GM21825 (cell line): ENCODE measurements around the gene GRAMD1B.
"Not testable (repeated sequence)": the region's sequence is repeated elsewhere in the genome, so short reads cannot be mapped to it uniquely, and the experiment has no call there.

Experiments used
- ATAC-seq: cut with Tn5 transposase; IDR thresholded peaks from one replicate; pipeline ENCODE4 v1.9.1; 2021; ENCODE audit warnings: mild to moderate bottlenecking, moderate library complexity; ENCODE audit not compliant: unreplicated experiment

Gene GRAMD1B

DNA sequence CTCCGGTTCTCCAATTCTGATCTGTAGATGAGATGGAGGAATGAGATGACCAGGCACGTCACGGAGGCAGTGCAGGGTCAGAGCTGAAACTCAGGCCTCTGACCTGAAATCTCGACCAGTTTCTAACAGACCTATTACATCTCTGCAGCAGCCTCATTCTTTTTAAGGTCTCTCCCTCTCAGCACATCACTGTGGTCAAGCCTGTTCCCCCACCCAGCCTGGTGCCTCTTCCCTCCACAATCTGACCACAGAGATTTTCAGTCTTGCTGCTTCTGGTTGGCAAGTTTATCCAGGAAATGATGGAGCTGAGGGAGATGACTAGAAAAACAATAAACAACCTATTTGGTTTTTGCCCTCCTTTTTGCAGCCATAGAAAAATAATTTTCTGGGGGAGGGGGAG, 9.5 kb downstream of the GRAMD1B start:
- no peak for ATAC-seq

DNA sequence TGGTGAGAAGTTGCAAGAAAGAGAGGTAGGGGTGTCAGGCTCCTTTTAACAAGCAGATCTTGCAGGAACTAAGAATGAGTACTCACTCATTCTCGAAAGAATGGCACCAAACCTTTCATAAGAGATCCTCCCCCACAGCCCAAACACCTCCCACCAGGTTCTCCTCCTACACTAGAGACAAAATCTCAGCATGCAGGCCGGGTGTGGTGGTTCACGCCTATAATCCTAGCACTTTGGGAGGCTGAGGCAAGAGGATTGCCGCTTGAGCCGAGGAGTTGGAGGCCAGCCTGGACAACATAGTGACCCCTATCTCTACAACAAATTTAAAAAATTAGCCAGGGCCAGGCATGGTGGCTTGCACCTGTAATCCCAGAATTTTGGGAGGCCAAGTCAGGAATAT, 11.1 kb downstream of the GRAMD1B start:
- no peak for ATAC-seq

DNA sequence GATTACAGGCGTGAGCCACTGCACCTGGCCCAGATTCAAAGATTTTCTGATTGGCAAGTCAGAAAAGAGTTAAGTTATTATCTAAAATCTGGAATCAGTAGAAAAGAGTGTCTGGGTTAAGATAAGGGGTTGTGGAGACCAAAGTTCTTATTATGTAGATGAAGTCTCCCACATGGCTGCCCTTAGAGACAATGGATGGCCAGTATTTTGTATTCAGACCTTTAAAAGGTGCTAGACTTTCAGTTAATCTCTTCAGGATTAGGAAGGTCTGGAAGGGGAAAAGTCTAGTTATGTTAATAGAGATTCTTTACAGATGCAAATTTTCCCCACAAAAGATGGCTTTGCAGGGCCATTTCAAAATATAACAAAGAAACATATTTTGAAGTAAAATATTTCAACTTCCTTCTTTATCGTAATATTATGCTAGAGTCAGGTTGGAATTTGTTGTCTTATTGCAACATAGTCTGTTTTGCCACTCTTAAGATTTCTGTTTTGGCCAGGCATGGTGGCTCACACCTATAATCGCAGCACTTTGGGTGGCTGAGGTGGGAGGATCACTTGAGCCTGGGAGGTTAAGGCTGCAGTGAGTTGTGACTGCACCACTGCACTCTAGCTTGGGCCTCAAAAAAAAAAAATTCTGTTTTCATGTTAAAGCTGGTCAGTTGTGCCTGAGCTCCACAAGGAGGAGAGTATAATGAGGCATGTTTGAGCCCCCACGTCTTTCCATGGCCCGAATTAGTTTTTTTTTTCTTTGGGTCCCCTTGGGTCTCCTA, 14.0 kb downstream of the GRAMD1B start:
- no peak for ATAC-seq

DNA sequence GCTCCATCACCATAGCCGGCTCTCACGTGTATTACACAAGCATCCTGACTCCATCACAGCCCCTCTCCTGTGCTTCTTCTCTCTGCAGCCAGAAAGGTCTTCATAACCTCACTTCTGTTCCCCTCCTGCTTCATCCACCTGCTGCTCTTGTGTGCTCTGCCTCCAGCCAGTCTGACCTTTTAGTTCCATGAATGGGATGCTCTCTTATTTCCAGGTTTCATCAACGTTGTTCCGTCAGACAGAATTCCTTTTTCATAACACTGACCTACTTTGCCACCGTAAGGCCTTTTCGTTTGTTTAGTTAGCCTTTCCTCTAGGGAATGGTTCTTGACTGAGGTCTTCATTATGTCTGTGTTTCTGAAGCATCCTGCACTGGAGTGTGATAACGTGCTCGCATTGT, 18.8 kb downstream of the GRAMD1B start:
- no peak for ATAC-seq

DNA sequence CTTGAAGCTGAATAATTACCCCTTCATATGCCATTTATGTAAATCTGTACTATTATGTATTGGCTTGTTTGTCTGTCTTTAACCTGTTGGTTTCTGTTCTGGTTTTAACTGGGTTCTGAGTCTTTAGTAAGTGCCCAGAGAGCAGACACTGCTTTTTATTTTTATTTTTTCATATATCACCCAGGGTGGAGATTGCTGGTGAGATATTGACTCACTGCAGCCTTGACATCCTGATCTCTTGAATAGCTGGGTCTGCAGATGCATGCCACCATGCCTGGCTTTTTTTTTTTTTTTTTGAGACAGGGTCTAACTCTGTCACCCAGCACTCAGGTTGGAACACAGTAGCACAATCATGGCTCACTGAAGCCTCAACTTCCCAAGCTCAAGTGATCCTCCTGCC, 19.4 kb downstream of the GRAMD1B start:
- no peak for ATAC-seq

DNA sequence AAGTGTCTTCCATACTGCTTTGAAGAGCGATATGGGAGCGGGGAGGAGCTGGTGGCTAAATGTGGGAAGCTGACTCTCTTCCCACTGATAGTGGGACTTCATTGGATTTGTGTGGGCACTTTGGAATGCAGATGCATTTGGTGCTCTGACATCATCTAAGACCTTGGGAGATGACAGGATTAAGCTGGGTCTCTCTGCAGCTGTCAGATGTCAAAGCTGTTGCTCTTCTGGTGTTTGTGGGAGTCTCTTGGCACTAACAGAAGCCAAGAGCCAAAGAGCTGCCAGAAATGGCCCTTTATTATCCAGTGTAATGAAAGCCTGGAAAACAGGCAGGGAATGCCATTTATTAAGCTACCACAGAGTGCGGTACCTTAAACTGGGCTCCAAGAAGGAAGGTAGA, 20.6 kb downstream of the GRAMD1B start:
- no peak for ATAC-seq

GRCh38 chr11:123451183-123451781, 21.2 kb downstream of the GRAMD1B start:
- no peak for ATAC-seq

DNA sequence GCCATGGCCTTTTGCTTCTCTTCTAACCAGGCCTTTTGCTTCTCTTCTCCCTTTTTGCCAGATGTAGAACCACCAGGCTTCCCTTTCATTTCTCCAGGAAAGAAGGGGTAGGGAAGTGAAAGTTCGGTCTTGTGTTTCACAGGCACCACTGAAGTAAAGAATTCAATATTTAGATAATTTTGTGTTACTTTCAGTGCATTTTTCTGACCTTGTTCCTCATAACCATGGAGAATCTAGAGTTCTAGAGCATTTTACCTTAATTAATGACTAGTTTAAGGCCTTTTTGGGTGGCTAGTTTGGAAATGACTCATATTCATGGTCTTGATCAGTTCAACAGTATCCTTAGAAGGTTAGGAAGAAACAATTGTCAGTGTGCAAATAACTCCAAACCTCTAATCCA, 22.7 kb downstream of the GRAMD1B start:
- no peak for ATAC-seq

GRCh38 chr11:123454060-123454651, 24.1 kb downstream of the GRAMD1B start:
- ATAC-seq: no peak

GRCh38 chr11:123454796-123455195, 24.7 kb downstream of the GRAMD1B start:
- ATAC-seq: no peak

GRCh38 chr11:123456448-123456847, 26.4 kb downstream of the GRAMD1B start:
- ATAC-seq: not testable (repeated sequence)

DNA sequence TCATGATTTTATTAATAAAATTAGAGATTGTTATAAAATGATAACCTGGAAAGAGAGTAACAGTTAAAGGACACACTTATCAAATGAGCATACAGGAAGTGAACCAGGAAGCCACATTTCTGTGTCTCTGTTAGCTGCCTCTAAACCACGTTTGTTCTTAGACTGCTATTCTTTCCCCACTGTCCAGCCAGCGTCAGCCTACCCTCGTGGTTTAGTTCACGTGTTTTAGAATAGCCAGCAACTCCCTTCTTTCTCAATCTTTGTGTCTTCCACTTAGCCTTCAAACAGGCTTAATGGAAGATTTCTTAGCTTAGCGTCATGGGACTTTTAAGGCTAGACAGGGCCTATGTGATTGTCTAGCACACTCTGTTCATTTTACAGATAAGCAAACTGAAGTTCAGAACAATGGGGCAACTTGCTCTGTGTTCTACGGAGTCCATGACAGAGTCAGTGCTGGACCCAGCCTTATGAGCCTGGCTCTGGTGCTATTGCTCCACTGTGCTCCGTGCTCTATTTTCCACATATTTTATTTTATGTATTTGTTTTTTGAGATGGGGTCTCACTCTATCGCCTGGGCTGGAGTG, 27.2 kb downstream of the GRAMD1B start:
- no peak for ATAC-seq

- ATAC-seq: no peak
Observed at GRCh38 chr11:123458501-123458900, 28.4 kb downstream of the GRAMD1B start.

DNA sequence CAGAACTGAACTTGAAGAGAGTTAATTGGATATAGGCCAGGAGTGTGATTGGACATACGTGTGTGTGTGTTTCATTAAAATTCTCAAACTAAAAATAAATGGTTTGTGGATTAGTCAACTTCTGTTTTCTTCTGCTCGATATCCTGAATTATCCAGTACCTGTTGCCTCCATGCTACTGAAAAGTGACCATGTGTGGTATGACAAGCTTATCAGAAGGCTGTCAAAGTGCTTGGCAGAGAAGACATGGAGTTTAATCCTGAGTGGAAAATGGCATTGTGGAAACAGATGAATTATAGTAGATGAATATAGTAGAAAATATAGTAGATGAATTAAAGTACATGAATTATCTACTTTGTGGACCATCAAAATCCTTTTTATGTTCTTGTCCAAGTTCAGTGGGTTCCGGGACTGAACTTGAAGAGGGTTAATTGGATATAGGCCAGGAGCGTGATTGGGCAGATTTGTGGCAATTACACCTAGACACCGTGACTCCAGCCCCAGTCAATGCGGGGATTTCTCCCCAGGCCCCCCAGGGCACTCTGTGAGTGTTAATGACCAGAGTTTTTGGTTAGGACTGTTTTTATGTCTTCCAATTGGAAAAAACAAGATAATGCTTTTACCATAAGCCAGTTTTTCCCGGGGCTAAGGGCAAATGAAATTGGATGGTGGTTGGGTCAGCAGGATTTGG, 30.1 kb downstream of the GRAMD1B start:
- no peak for ATAC-seq

DNA sequence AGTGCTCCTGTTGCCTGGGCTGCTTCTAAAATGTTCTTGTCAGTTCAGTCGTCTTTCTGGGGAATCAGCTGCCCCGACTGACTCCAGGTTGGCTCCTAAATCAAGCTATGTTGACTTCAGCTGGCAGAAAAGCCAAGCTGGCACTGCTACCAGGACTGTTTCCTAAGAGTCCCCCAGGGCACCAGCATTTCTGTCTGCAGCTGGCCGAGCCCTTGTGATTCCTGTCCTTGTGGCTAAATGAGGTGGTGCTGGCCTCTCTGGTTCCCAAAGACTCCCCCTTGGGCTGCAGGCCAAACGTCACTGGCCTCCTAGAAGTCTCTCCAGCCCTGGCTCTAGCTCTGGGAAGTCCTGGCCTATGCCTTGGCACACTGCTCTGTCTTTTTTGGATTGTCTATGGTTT, 31.1 kb downstream of the GRAMD1B start:
- ATAC-seq: no peak

DNA sequence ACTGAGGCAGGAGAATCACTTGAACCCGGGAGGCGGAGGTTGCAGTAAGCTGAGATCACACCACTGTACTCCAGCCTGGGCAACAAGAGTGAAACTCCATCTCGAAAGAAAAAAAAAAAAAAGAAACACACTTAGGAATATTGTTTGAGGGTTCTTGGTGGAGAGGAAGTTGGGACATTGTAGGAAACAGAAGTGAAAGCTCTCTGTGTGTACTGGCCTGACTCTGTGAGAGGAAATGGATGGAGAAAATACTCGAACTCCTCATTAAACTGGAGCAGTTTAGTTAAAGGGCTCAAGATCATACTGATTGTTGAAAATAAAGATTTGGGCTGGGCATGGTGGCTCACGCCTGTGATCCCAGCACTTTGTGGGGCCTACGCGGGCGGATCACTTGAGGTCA, 35.6 kb downstream of the GRAMD1B start:
- ATAC-seq: not testable (repeated sequence)

GRCh38 chr11:123466172-123466571, 36.1 kb downstream of the GRAMD1B start:
- not testable (repeated sequence) for ATAC-seq

GRCh38 chr11:123469089-123469488, 39.0 kb downstream of the GRAMD1B start:
- no peak for ATAC-seq

- ATAC-seq: no peak
Observed at GRCh38 chr11:123469586-123469985, 39.5 kb downstream of the GRAMD1B start.

- ATAC-seq: no peak
Observed at GRCh38 chr11:123470842-123471241, 40.8 kb downstream of the GRAMD1B start.

DNA sequence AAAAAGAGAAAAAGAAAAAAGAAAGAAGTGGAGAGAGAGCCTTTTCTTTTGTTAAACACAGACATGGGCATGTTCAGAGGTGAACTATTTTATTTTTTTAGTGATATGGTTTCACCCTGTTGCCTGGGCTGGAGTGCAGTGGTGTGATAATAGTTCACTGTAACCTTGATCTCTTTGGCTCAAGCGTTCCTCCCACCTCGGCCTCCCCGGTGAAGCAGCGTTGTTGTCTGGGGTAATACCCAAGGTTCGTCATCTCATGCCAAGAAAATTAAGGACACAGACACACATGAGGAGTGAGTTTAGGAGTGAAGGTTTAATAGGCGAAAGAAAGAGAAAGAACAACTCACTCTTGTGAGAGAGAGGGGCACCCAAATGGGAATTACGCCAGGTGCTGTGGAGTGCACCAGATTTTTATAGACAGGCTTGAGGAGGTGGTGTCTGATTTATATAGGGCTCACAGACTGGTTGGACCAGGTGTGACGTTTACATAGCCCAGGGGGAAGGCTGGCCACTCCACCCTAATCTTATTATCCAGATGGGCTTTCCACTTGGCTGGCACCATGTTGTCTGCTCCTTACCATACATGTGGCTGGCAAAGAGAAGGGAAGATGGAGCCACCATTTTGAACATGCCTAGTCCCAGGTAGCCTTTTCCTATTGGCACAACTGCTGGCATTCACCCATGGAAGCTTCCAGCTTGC, 42.3 kb downstream of the GRAMD1B start:
- ATAC-seq: no peak
